Fibroblast of pulmonary artery (primary cell): ENCODE measurements around the gene SLC7A7.
"Not testable (repeated sequence)": the region's sequence is repeated elsewhere in the genome, so short reads cannot be mapped to it uniquely, and the experiment has no call there.

Experiments used
- DNase-seq: peaks from one replicate; pipeline ENCODE4 v3.0.0-alpha.2; 2010; ENCODE audit warnings: low read depth
- H3K4me3 ChIP-seq: replicated peaks from 2 replicates; pipeline ENCODE4 v1.5.1; 2011; ENCODE audit warnings: low read depth, mild to moderate bottlenecking, control low read depth, low read length, moderate library complexity
- TF ChIP-seq, protein P1 (sequence below): IDR thresholded peaks from 2 replicates; pipeline ENCODE4 v1.5.1; 2011; ENCODE audit warnings: mild to moderate bottlenecking, control low read depth, low read length, inconsistent platforms; ENCODE audit errors: missing control alignments

Gene SLC7A7

DNA sequence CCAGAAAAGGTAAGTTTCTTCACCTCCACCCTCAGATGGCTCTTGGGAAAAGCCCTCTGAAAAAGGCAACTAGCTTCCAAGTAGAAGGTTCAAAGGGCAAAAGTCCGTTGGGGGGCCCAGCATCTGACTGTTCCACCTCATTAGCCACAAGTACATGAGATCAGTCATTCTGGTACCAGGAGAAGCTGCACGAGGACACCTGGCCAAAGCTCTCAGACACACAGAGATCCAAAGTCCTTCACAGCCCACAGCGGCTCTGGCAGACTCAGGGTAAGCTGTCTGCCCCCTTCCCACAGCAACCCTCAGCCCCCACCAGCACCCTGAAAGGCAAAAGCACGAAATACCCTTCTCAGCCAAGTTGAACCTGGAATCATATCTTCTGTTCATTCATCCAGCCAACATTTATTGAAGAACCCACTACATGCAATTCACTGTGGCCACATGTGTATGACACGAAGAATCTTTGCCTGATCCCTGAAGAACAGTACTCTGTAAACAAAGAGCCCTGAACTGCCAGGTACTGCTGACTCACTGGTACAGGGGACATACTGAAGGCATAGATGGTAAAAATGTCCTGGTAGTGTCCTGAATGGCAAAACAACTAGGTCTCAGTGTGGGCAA is 19.0 kb downstream of the SLC7A7 start:
- H3K4me3 ChIP-seq, result no peak overlapping the region
- TF ChIP-seq, protein P1, sequence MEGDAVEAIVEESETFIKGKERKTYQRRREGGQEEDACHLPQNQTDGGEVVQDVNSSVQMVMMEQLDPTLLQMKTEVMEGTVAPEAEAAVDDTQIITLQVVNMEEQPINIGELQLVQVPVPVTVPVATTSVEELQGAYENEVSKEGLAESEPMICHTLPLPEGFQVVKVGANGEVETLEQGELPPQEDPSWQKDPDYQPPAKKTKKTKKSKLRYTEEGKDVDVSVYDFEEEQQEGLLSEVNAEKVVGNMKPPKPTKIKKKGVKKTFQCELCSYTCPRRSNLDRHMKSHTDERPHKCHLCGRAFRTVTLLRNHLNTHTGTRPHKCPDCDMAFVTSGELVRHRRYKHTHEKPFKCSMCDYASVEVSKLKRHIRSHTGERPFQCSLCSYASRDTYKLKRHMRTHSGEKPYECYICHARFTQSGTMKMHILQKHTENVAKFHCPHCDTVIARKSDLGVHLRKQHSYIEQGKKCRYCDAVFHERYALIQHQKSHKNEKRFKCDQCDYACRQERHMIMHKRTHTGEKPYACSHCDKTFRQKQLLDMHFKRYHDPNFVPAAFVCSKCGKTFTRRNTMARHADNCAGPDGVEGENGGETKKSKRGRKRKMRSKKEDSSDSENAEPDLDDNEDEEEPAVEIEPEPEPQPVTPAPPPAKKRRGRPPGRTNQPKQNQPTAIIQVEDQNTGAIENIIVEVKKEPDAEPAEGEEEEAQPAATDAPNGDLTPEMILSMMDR, result no peak
- DNase-seq, result no peak

DNA sequence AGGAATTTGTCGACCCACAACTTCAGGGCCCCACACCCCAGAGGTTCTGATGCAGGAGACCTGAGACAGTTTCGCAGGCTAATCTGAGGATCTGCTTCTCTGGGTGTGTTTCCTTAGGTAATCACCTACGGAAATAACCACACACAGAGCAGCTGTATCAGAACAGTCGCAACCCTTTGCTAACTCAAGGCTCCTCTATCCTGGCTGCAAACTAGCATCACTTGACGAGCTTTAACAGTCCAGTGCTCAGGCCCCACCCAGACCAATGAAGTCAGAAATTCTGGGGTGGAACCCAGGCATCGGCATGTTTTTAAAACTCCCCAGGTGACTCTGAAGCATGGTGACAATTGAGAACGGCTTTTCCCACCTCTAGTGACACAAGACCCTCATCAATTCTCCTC is 20.7 kb downstream of the SLC7A7 start:
- TF ChIP-seq, protein P1, result no peak
- DNase-seq, result no peak
- no peak overlapping the region for H3K4me3 ChIP-seq

DNA sequence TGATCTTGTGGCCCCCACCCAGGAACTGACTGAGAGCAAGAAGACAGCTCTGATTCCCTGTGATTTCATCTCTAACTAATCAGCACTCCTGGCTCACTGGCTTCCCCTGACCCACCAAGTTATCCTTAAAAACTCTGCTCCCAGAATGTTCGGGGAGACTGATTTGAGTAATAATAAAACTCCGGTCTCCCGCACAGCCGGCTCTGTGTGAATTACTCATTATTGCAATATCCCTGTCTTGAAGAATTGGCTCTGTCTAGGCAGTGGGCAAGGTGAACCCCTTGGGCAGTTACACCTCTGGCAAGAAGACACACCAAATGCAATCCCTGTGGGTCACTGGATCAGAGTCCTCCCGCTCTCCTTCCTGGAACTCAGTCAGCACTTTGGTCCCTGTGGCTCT is 21.3 kb downstream of the SLC7A7 start:
- TF ChIP-seq, protein P1, result no peak
- DNase-seq, result no peak
- H3K4me3 ChIP-seq, result no peak overlapping the region

DNA sequence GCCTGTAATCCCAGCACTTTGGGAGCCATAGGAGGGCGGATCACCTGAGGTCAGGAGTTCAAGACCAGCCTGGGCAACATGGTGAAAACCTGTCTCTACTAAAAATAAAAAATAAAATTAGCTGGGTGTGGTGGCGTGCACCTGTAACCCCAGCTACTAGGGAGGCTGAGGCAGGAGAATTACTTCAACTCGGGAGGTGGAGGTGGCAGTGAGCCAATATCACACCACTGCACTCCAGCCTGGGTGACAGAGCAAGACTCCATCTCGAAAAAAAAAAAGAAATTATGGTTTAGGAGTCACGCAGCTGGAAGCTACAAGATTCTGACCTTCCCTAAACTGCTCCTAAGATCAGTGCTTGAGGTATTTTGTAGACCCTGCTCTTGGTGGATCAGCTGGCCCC is 21.7 kb downstream of the SLC7A7 start:
- not testable (repeated sequence) for DNase-seq, H3K4me3 ChIP-seq

DNA sequence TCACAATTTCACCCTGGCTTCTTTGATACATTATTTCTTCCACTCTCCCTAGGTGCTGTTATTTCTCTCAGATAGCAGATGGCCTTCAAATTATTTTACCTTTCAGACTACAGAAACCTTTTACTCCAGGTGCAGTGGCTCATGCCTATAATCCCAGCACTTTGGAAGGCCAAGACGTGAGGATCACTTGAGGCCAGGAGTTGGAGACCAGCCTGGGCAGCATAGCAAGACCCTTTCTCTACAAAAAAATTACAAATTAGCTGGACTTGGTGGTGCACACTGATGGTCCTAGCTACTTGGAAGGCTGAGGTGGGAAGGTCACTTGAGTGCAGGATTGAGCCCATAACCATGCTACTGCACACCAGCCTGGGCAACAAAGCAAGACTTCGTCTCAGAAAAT is 23.1 kb downstream of the SLC7A7 start:
- DNase-seq, result no peak
- TF ChIP-seq, protein P1, result no peak
- H3K4me3 ChIP-seq, result no peak overlapping the region

DNA sequence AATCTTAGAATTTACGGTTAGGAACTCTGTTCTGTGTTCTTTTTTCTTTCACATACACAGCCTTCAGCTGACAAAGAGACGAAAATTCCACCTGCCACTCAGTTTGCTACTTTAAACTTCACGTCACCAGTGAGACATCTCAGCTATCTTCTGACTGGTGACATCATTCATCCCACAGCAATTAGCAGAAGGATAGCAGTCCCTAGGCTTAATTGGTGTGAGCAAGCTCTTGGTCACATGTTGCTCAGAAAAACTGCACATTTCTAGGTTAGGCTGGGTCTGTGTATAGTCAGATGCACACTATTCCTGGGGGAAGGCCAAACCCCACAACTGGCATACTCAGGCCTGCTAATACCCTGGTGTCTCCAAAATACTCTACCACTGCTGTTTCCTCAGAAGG is 23.9 kb downstream of the SLC7A7 start:
- DNase-seq, result peak; percentile 31
- TF ChIP-seq, protein P1, result no peak

DNA sequence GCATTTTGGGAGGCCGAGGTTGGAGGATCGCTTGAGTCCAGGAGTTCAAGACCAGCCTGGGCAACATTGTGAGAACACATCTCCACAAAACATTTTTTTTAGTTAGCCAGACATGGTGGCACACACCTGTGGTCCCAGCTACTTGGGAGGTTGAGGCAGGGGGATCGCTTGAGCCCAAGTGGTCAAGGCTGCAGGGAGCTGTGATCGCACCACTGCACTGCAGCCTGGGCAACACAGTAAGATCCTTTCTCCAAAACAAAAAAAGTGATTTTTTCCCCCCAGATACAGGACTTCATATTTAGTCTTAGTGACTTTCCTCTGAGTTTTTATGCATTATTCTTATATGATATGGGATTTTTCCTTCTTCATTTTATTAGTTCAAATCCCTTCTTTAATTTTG is 28.6 kb downstream of the SLC7A7 start:
- DNase-seq, result no peak
- no peak overlapping the region for H3K4me3 ChIP-seq
- TF ChIP-seq, protein P1, result no peak

More for the DNA sequence above, 23.9 kb downstream of the SLC7A7 start:
- H3K4me3 ChIP-seq, result no peak overlapping the region
